ENCODE results near the gene EFNB2. TPM values are rescaled to one million over a fixed set of nuclear protein-coding genes. Genes with fewer than 3 reads are reported as not detected.
A peak's percentile ranks its signal among the peaks of the same experiment; 100 is the strongest.

The EFNB2 gene
- total and polyA plus RNA-seq, 2 of the 8 experiments (the other 6 are each of a cell fraction or from before 2014, with no cell fraction given) = 8.2 to 12.0 TPM

DNA sequence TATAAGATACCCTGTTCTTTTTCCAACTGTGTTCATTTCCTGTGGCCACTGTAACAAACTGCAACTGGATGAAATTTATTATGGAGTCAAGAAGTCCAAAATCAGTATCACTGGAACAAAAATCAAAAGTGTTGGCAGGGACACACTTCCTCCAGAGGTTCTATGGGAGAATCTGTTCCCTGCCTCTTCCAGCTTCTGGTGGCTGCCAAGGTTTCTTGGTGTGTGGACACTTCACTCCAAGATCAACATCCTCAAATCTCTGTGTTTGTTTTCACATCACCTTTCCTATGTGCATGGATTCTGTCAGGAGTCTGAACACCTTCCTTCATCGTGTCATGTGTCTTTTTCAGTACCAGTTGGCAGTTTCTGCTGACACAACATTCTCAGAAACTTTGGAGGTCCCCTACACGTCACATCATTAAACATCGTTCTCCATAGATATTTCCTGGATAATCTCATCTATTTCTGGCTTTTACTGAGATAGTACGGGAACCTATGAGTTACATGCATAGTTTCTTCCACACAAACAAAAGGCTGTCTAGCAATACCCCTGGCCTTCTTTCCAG lies 15.2 kb upstream of the EFNB2 start:
- H3K23ac ChIP-seq (ENCODE audit: insufficient read length) = no peak overlapping the region
- no peak overlapping the region for H2BK20ac ChIP-seq (ENCODE audit: low read length)
- H3K4me1 ChIP-seq (replicated peaks in 1 of 4; ENCODE audit: control insufficient read depth in 3 of 4, insufficient read depth in 4 of 4, low read length in 3 of 4) = no peaks in the 10 kb centered on the region
- H3K4me3 ChIP-seq (ENCODE audit: extremely low read depth in 1 of 4, insufficient read depth in 2 of 4, low read depth in 3 of 4, low read length in 4 of 4) = no peak overlapping the region
- no peaks in the 10 kb centered on the region for H3K9me3 ChIP-seq (ENCODE audit: insufficient read depth in 2 of 2, low read depth in 1 of 2, low read length in 1 of 2)
- H4K91ac ChIP-seq (replicated peaks; ENCODE audit: insufficient read length, low read length) = no peak overlapping the region
- H2BK12ac ChIP-seq (ENCODE audit: low read depth, low read length) = no peak overlapping the region
- no peaks in the 10 kb centered on the region for H3K23me2 ChIP-seq (ENCODE audit: low read depth, low read length)
- no peak overlapping the region for H3K18ac ChIP-seq (ENCODE audit: extremely low read depth, low read length)
- ChIA-PET CTCF (ENCODE audit: partially characterized antibody) (interaction anchor here (0.9 to 1.7 kb wide), 3 partner anchors 11 to 15 kb away, joined by 3 to 6 read pairs (median 3); partner anchors contain the start of gene EFNB2), POLR2A (ENCODE audit: partially characterized antibody) (interaction anchor here (0.5 to 2.4 kb wide), 3 partner anchors 8 to 16 kb away, joined by 3 to 8 read pairs (median 6); partner anchors contain the start of gene EFNB2)
- no peak overlapping the region for H3K14ac ChIP-seq (ENCODE audit: insufficient read length)
- no peak for FAIRE-seq
- H3K79me1 ChIP-seq (ENCODE audit: low read depth, low read length) = peaks cover 2% of the 10 kb centered on the region; the same call in 1 of the 2 replicates
- no peak overlapping the region for H2BK5ac ChIP-seq (ENCODE audit: low read depth, low read length)
- H4K8ac ChIP-seq (ENCODE audit: extremely low read depth, insufficient read depth, low read length) = no peak overlapping the region
- H3K9ac ChIP-seq (replicated peaks in 1 of 4; ENCODE audit: extremely low read depth in 1 of 4, low read depth in 3 of 4, low read length in 3 of 4) = no peak overlapping the region
- no peak overlapping the region for H2AFZ ChIP-seq (ENCODE audit: low read length)
- WGBS, 2 experiments (ENCODE audit: extremely low coverage in 1 of 2, insufficient coverage in 1 of 2, insufficient read length in 1 of 2, insufficient replicate concordance in 2 of 2, low coverage in 1 of 2, low lambda C conversion rate in 2 of 2, missing lambda C conversion rate in 1 of 2) = 97% methylated on average over 4 of the region's 4 CpGs; no CpG with 5 or more reads in 1 of the 2 experiments
- H2BK120ac ChIP-seq (replicated peaks; ENCODE audit: low read depth, low read length) = no peak overlapping the region
- no peak for DNase-seq (ENCODE audit: low read depth in 1 of 2, low spot score in 2 of 2)
- H2AK5ac ChIP-seq (ENCODE audit: low read depth, low read length) = no peak overlapping the region
- H4K5ac ChIP-seq (ENCODE audit: insufficient read length, low read depth, low read length) = no peak overlapping the region
- no peak overlapping the region for H3K27ac ChIP-seq (ENCODE audit: low read depth, low read length)
- H3K36me3 ChIP-seq (ENCODE audit: control insufficient read depth in 2 of 4, insufficient read depth in 4 of 4, low read length in 3 of 4) = peaks cover 4 to 76% (median 35%) of the 10 kb centered on the region in 4 experiments; a peak in 6 of 8 replicates
- no peak overlapping the region for H3K4ac ChIP-seq (replicated peaks; ENCODE audit: insufficient read length, low read depth, low read length)
- TF ChIP-seq, protein P1, sequence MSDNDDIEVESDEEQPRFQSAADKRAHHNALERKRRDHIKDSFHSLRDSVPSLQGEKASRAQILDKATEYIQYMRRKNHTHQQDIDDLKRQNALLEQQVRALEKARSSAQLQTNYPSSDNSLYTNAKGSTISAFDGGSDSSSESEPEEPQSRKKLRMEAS (IDR thresholded peaks at IDR 0.05) = no peak
- TF ChIP-seq POLR2AphosphoS5 (IDR thresholded peaks at IDR 0.05; ENCODE audit: low read depth, low read length) = 0 out of 2 replicates have a peak, but pooled peaks have one; percentile 26
- H3K27me3 ChIP-seq (replicated peaks in 1 of 4; ENCODE audit: control insufficient read depth in 3 of 4, extremely low read depth in 1 of 4, insufficient read depth in 3 of 4, low read length in 3 of 4) = no peaks in the 10 kb centered on the region
- no peak overlapping the region for H3K4me2 ChIP-seq (ENCODE audit: insufficient read depth in 1 of 2, low read depth in 2 of 2, low read length in 2 of 2)
- peaks cover 9 to 15% of the 10 kb centered on the region in 2 experiments for H4K20me1 ChIP-seq (replicated peaks in 1 of 2; ENCODE audit: control insufficient read depth in 1 of 2, insufficient read depth in 2 of 2, low read length in 2 of 2)
- peaks cover 3 to 100% of the 10 kb centered on the region in 2 experiments; a peak in 3 of 4 replicates for H3K79me2 ChIP-seq (ENCODE audit: control insufficient read depth in 1 of 2, insufficient read depth in 2 of 2, low read length in 2 of 2)
- H3K56ac ChIP-seq (replicated peaks; ENCODE audit: insufficient read length, low read depth, low read length) = no peak overlapping the region
- no peak overlapping the region for H2BK15ac ChIP-seq (ENCODE audit: low read length)

Measured in H1 (cell line).